Testis (tissue), 3 donors: ENCODE measurements around the gene MYCN. TPM values are rescaled to one million over a fixed set of nuclear protein-coding genes. Genes with fewer than 3 reads are reported as not detected.

Experiments used
- DNase-seq: peaks from one replicate; pipeline ENCODE4 v3.0.0-alpha.2; 2019
- H3K27ac ChIP-seq, 2 donors: fragments of 200-600 bp; sonication (generic); one replicate each; pipeline ENCODE4 v1.5.1; 2019
- H3K27me3 ChIP-seq: fragments of 200-600 bp; sonication (generic); one replicate; pipeline ENCODE4 v1.5.1; 2019
- H3K36me3 ChIP-seq: fragments of 200-600 bp; sonication (generic); one replicate; pipeline ENCODE4 v1.5.1; 2017; ENCODE audit warnings: low read depth; ENCODE audit errors: missing control alignments
- H3K4me1 ChIP-seq: fragments of 200-600 bp; sonication (generic); one replicate; pipeline ENCODE4 v1.5.1; 2019
- H3K4me3 ChIP-seq, 2 donors: fragments of 200-600 bp; sonication (generic); one replicate each; pipeline ENCODE4 v1.5.1; 2017 to 2019
- H3K9me3 ChIP-seq: fragments of 200-600 bp; sonication (generic); one replicate; pipeline ENCODE4 v1.5.1; 2017
- POLR2A ChIP-seq: fragments of 450-650 bp; IDR thresholded peaks from one replicate; pipeline ENCODE4 v1.6.1; 2017; ENCODE audit warnings: antibody characterized with exemption, mild to moderate bottlenecking, moderate library complexity
- WGBS, 2 donors: methylation state at CpG; one replicate each; pipeline ENCODE4 v1.1.5; 2018; 5-methylcytosine and 5-hydroxymethylcytosine counted together
- intact Hi-C: fragments of 100-400 bp; cut with DNase I; formaldehyde crosslinking; loops from one replicate; pipeline ENCODE4 v1.15.1; 2023; ENCODE audit warnings: low total_unique reads
- polyA plus RNA-seq: library from polyadenylated mRNA; stranded (reverse); fragments of 350-450 nt; fragmentation: Illumina TruSeq; extraction: RNeasy Lipid Tissue Mini Kit (QIAGEN cat#74804); gene quantifications from one replicate; pipeline ENCODE4 v1.2.3, GENCODE V29; 2014; ENCODE audit warnings: low read depth, low replicate concordance; ENCODE audit not compliant: insufficient read depth
- total RNA-seq, 2 donors: library from RNA; depleted of rRNA; stranded (reverse); fragments of >200 nt; gene quantifications; one replicate each; pipeline ENCODE4 v1.2.3, GENCODE V29; 2016
- TF ChIP-seq, protein P1 (sequence below), 3 experiments: fragments of 450-650 bp in 2 of 3; fragments of 200-600 bp in 1 of 3; sonication (generic) in 1 of 3; IDR thresholded peaks; one replicate each; pipeline ENCODE4 v1.5.1; 2016 to 2019; ENCODE audit warnings: antibody characterized with exemption in 3 of 3, mild to moderate bottlenecking in 2 of 3, moderate library complexity in 1 of 3

MYCN gene
- total and polyA plus RNA-seq, 3 donors from 2014 or later: 6.9 to 8.1 (median 6.9) TPM

DNA sequence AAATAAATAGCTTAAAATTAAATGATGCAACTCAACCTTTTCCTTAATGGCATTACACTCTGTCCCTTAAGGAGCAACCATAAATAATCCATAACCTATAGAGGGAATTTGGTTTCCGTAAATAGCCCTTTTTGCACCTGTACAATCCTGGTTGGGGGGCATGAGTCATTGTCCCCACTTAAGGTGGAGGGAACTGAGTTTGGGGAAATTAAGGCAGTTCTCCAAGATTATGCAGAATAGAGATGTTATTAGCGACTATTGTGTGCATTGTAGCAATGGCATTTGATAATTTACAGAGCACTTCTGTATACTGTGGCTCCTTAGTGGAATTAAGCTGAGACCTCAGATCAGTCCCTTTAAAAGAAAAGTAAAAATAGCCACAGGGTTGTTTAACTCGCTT, 6.6 kb downstream of the MYCN start:
- TF ChIP-seq, protein P1, sequence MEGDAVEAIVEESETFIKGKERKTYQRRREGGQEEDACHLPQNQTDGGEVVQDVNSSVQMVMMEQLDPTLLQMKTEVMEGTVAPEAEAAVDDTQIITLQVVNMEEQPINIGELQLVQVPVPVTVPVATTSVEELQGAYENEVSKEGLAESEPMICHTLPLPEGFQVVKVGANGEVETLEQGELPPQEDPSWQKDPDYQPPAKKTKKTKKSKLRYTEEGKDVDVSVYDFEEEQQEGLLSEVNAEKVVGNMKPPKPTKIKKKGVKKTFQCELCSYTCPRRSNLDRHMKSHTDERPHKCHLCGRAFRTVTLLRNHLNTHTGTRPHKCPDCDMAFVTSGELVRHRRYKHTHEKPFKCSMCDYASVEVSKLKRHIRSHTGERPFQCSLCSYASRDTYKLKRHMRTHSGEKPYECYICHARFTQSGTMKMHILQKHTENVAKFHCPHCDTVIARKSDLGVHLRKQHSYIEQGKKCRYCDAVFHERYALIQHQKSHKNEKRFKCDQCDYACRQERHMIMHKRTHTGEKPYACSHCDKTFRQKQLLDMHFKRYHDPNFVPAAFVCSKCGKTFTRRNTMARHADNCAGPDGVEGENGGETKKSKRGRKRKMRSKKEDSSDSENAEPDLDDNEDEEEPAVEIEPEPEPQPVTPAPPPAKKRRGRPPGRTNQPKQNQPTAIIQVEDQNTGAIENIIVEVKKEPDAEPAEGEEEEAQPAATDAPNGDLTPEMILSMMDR (IDR thresholded peaks at IDR 0.05): no peak
- no peak for TF ChIP-seq POLR2A
- H3K4me1 ChIP-seq: peaks cover 15% of the 10 kb centered on the region
- WGBS, 2 donors: 85% methylated on average over 3 of the region's 3 CpGs
- no peak overlapping the region for H3K4me3 ChIP-seq
- intact Hi-C loops: no loop called here
- H3K27ac ChIP-seq: no peak overlapping the region
- no peak for DNase-seq
- H3K36me3 ChIP-seq: no peaks in the 10 kb centered on the region
- no peaks in the 10 kb centered on the region for H3K27me3 ChIP-seq
- H3K9me3 ChIP-seq: no peaks in the 10 kb centered on the region

- no peak for DNase-seq
- Histone ChIP-seq H3K4me3 (no peak overlapping the region), H3K27ac (no peak overlapping the region), H3K27me3 (no peaks in the 10 kb centered on the region), H3K4me1 (peaks cover 13% of the 10 kb centered on the region), H3K9me3 (no peaks in the 10 kb centered on the region), H3K36me3 (no peaks in the 10 kb centered on the region)
- intact Hi-C loops: no loop called here
- 70 to 81% methylated on average over 2 of the region's 2 CpGs for WGBS, 2 donors
- TF ChIP-seq, protein P1 (IDR thresholded peaks at IDR 0.05): no peak
- no peak for TF ChIP-seq POLR2A
Observed at GRCh38 chr2:15947431-15947830, 7.1 kb downstream of the MYCN start.

DNA sequence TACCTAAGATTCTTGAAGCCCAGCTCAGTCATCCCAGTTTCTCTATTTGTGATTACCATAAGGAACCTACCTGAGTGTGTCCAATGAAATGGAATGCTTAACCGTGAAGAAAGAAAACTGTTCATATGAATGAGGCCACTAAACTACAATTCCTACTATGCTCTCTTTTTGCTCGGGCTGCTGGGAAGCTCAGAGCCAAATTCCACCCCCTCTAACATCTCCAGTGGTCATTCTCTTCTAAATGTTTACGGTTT, 8.3 kb downstream of the MYCN start:
- Histone ChIP-seq H3K4me3 (no peak overlapping the region), H3K36me3 (no peaks in the 10 kb centered on the region)
- 90 to 93% methylated on average over 3 of the region's 3 CpGs for WGBS, 2 donors

DNA sequence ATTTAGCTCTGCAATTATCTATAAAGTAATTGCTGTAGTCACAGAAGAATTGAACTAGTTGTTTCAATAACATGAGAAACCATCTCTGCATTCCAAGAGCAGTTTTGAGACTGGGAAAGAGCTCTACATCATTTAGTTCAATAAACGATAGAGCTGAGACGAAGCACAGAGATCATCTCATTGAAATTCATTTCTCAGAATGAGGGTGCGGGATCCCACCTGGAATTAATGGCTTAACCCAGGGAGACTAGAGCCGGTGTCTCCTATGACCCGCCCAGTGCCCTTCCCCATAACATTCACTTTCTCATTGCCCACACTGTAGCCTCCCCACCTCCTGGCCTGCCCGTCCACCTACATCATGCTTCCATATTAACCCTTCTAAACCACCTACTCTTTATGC, 8.8 kb downstream of the MYCN start:
- intact Hi-C loops: no loop called here
- Histone ChIP-seq H3K9me3 (no peaks in the 10 kb centered on the region), H3K36me3 (no peaks in the 10 kb centered on the region), H3K27ac (no peak overlapping the region), H3K4me1 (no peaks in the 10 kb centered on the region), H3K27me3 (no peaks in the 10 kb centered on the region), H3K4me3 (no peak overlapping the region)
- 92 to 93% methylated on average over 6 of the region's 6 CpGs for WGBS, 2 donors
- no peak for DNase-seq
- no peak for TF ChIP-seq POLR2A
- TF ChIP-seq, protein P1 (IDR thresholded peaks at IDR 0.05): no peak

More for the DNA sequence above, 8.3 kb downstream of the MYCN start:
- H3K27ac ChIP-seq: no peak overlapping the region
- no peak for DNase-seq
- peaks cover 5% of the 10 kb centered on the region for H3K4me1 ChIP-seq
- H3K27me3 ChIP-seq: no peaks in the 10 kb centered on the region
- intact Hi-C loops: no loop called here
- H3K9me3 ChIP-seq: no peaks in the 10 kb centered on the region
- TF ChIP-seq, protein P1 (IDR thresholded peaks at IDR 0.05): no peak
- no peak for TF ChIP-seq POLR2A

DNA sequence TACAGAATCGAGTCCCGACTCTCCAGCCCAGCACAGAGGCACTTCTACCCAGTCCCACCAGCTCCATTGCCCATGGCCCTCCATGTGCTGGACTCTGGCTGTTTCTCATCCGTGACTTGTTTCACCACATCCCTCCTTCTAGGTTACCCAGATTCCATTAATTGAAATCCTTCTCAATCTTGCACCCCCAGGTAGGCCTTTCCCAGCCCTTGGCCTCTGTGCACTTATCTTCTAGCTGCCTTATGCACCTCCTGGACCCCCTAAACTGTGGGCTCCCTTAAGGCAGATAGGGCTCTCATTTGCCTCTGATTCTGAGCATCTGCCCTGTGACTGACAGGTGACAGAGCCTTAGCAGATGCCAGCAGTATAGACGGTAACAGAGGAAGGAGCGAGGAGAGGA, 9.2 kb downstream of the MYCN start:
- DNase-seq: no peak
- Histone ChIP-seq H3K27ac (no peak overlapping the region), H3K36me3 (no peaks in the 10 kb centered on the region), H3K4me1 (no peaks in the 10 kb centered on the region), H3K4me3 (no peak overlapping the region), H3K27me3 (no peaks in the 10 kb centered on the region), H3K9me3 (no peaks in the 10 kb centered on the region)
- TF ChIP-seq, protein P1 (IDR thresholded peaks at IDR 0.05): no peak
- TF ChIP-seq POLR2A: no peak
- intact Hi-C loops: no loop called here
- 91 to 94% methylated on average over 5 of the region's 5 CpGs for WGBS, 2 donors
